ENCODE measurements around the gene UGT3A2.

GRCh38 chr5:36073595-36074216, 7.0 kb upstream of the UGT3A2 start:
- TF ChIP-seq CTCF (IDR thresholded peaks at IDR 0.05): no peak
- no peak for TF ChIP-seq POLR2A (IDR thresholded peaks at IDR 0.05)
